OCI-LY1 (cell line): ENCODE results near the gene AHI1.

Source experiments
- H2AFZ ChIP-seq: fragments of 200-600 bp; sonication (generic), shearing (Covaris generic); 2 replicates; pipeline ENCODE4 v1.6.0; 2014; ENCODE audit warnings: antibody characterized with exemption, mild to moderate bottlenecking, low read length
- H3F3A ChIP-seq: fragments of 200-600 bp; sonication (generic), shearing (Covaris generic); 2 replicates; pipeline ENCODE4 v1.6.0; 2014; ENCODE audit warnings: mild to moderate bottlenecking, antibody characterized with exemption, low read length, moderate library complexity; ENCODE audit not compliant: insufficient read depth
- H3K27ac ChIP-seq: fragments of 200-600 bp; sonication (generic); 2 replicates; pipeline ENCODE4 v1.5.1; 2014; ENCODE audit warnings: low read length, mixed run types, mild to moderate bottlenecking, low read depth; ENCODE audit not compliant: poor library complexity, severe bottlenecking
- H3K27me3 ChIP-seq: fragments of 200-600 bp; sonication (generic); 2 replicates; pipeline ENCODE4 v1.6.0; 2014; ENCODE audit warnings: antibody characterized with exemption, mild to moderate bottlenecking, low read length, moderate library complexity; ENCODE audit not compliant: insufficient read depth
- H3K36me3 ChIP-seq: fragments of 200-600 bp; sonication (generic); 2 replicates; pipeline ENCODE4 v1.6.1; 2014; ENCODE audit warnings: mild to moderate bottlenecking, antibody characterized with exemption, low read length, moderate library complexity, mixed read lengths; ENCODE audit not compliant: insufficient read depth
- H3K4me1 ChIP-seq: fragments of 200-600 bp; sonication (generic); 2 replicates; pipeline ENCODE4 v1.5.1; 2014; ENCODE audit warnings: mild to moderate bottlenecking, low read length, moderate library complexity; ENCODE audit not compliant: insufficient read depth, severe bottlenecking
- H3K4me2 ChIP-seq: fragments of 200-600 bp; sonication (generic), shearing (Covaris generic); 2 replicates; pipeline ENCODE4 v1.6.1; 2014; ENCODE audit warnings: low read length
- H3K4me3 ChIP-seq: fragments of 200-600 bp; sonication (generic); 2 replicates; pipeline ENCODE4 v1.5.1; 2014; ENCODE audit warnings: low read length, low read depth, mild to moderate bottlenecking, mixed read lengths; ENCODE audit not compliant: poor library complexity, severe bottlenecking
- H3K79me2 ChIP-seq: fragments of 200-600 bp; shearing (Covaris generic); 2 replicates; pipeline ENCODE4 v1.6.1; 2016; ENCODE audit warnings: mixed run types, low read length, mixed read lengths; ENCODE audit not compliant: insufficient read depth
- H3K9ac ChIP-seq: fragments of 200-600 bp; sonication (generic), shearing (Covaris generic); 2 replicates; pipeline ENCODE4 v1.6.1; 2014; ENCODE audit warnings: mild to moderate bottlenecking, low read length, mixed read lengths
- H3K9me2 ChIP-seq: fragments of 200-600 bp; sonication (generic), shearing (Covaris generic); 2 replicates; pipeline ENCODE4 v1.6.1; 2014; ENCODE audit warnings: low read depth, mild to moderate bottlenecking, low read length, mixed read lengths
- H3K9me3 ChIP-seq: fragments of 200-600 bp; shearing (Covaris generic); 2 replicates; pipeline ENCODE4 v1.6.1; 2014; ENCODE audit warnings: low read length, mixed read lengths
- H4K20me1 ChIP-seq: fragments of 200-600 bp; sonication (generic), shearing (Covaris generic); 2 replicates; pipeline ENCODE4 v1.6.0; 2016; ENCODE audit warnings: mild to moderate bottlenecking, low read length; ENCODE audit not compliant: insufficient read depth
- CTCF ChIP-seq: fragments of 200-600 bp; sonication (generic), shearing (Covaris generic); IDR thresholded peaks from 2 replicates; pipeline ENCODE4 v1.5.1; 2017; ENCODE audit warnings: mild to moderate bottlenecking, antibody characterized with exemption, low read length, moderate library complexity, mixed read lengths
- EZH2 ChIP-seq: fragments of 200-600 bp; sonication (generic), shearing (Covaris generic); IDR thresholded peaks from 2 replicates; pipeline ENCODE4 v1.8.0; 2017; ENCODE audit warnings: borderline replicate concordance, mixed run types, mild to moderate bottlenecking, antibody characterized with exemption, low read length, moderate library complexity, mixed read lengths

Gene AHI1

GRCh38 chr6:135540207-135540840, 42.8 kb upstream of the AHI1 start:
- Histone ChIP-seq H3K9ac (no peak overlapping the region), H2AFZ (no peak overlapping the region), H3F3A (no peaks in the 10 kb centered on the region), H3K4me3 (no peak overlapping the region), H3K79me2 (no peaks in the 10 kb centered on the region), H3K27me3 (no peaks in the 10 kb centered on the region), H3K4me1 (no peaks in the 10 kb centered on the region), H3K9me2 (no peaks in the 10 kb centered on the region), H3K27ac (no peak overlapping the region), H3K4me2 (no peak overlapping the region), H3K36me3 (no peaks in the 10 kb centered on the region), H3K9me3 (no peaks in the 10 kb centered on the region), H4K20me1 (no peaks in the 10 kb centered on the region)
- TF ChIP-seq EZH2 (no peak), CTCF (no peak)

- TF ChIP-seq EZH2 (no peak), CTCF (no peak)
- Histone ChIP-seq H4K20me1 (no peaks in the 10 kb centered on the region), H3K9me2 (no peaks in the 10 kb centered on the region), H3K27ac (no peak overlapping the region), H3K9ac (no peak overlapping the region), H3K27me3 (no peaks in the 10 kb centered on the region), H3K79me2 (no peaks in the 10 kb centered on the region), H3K4me3 (no peak overlapping the region), H3K36me3 (no peaks in the 10 kb centered on the region), H3K4me1 (no peaks in the 10 kb centered on the region), H3F3A (no peaks in the 10 kb centered on the region), H3K4me2 (no peak overlapping the region), H2AFZ (no peak overlapping the region), H3K9me3 (no peaks in the 10 kb centered on the region)
Observed at GRCh38 chr6:135537741-135538301, 40.3 kb upstream of the AHI1 start.

- no peak overlapping the region for H3K4me2 ChIP-seq
Observed at GRCh38 chr6:135535989-135536414, 38.5 kb upstream of the AHI1 start.

More at GRCh38 chr6:135535989-135536414, 38.5 kb upstream of the AHI1 start:
- Histone ChIP-seq H3F3A (no peaks in the 10 kb centered on the region), H3K79me2 (no peaks in the 10 kb centered on the region), H3K36me3 (no peaks in the 10 kb centered on the region), H3K9ac (no peak overlapping the region), H3K9me2 (no peaks in the 10 kb centered on the region), H3K9me3 (no peaks in the 10 kb centered on the region), H3K27ac (no peak overlapping the region), H4K20me1 (no peaks in the 10 kb centered on the region), H3K4me3 (no peak overlapping the region), H3K27me3 (no peaks in the 10 kb centered on the region), H2AFZ (no peak overlapping the region), H3K4me1 (no peaks in the 10 kb centered on the region)
- peak; percentile 76 for TF ChIP-seq CTCF
- no peak for TF ChIP-seq EZH2
